Coronary artery (tissue), 2 donors: ENCODE data around the gene MBD6.
A peak's percentile ranks its signal among the peaks of the same experiment; 100 is the strongest.

Experiments used
- DNase-seq: peaks from one replicate; pipeline ENCODE4 v3.0.0-alpha.2; 2017; ENCODE audit warnings: low spot score
- H3K27ac ChIP-seq, 2 donors: fragments of 200-600 bp; sonication (generic); one replicate each; pipeline ENCODE4 v1.5.1; 2016 to 2019
- H3K4me3 ChIP-seq: fragments of 200-600 bp; sonication (generic); 2 replicates; pipeline ENCODE4 v1.5.1; 2016; ENCODE audit warnings: mild to moderate bottlenecking, moderate library complexity
- TF ChIP-seq, protein P1 (sequence below): fragments of 200-600 bp; sonication (generic); IDR thresholded peaks from one replicate; pipeline ENCODE4 v1.5.1; 2019; ENCODE audit warnings: antibody characterized with exemption

Gene MBD6

DNA sequence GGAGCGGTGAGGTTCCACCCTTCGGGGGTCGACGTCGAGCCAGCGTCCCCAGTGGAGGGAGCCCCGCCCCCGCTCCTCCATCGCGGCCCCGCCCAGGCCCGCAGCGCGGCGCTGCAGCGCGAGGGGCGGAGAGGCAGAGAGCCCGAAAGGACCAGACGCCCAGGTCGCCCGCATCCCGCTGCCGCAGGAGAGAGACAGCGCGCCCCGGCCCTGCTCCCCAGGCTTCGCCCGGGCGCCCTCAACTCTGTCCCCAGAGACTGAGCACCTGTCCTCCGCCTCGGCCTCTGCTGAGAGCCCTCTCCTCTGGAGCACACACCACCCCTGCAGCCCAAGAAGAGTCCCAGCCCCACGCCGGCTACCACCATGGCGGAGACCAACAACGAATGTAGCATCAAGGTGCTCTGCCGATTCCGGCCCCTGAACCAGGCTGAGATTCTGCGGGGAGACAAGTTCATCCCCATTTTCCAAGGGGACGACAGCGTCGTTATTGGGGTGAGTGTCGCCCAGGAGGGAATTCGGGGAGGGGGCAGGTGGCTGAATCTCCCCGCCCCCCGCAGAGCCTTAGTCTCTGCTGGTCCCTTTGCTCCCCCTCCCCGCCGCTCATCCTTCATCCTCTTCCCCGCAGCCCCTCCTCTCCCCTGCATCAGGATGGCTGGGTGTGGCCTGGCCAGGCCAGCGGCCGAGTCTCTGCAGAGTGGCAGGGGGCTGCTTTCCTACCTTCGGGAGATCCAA lies 27.5 kb downstream of the MBD6 start, which contains the start of gene KIF5A:
Gene KIF5A, plus strand, starts transcription at position 136 of the 732 bp plus-strand sequence. Its CDS starts 228 bp downstream, at position 364.
- H3K27ac ChIP-seq, result peak within 1 kb of the TSS in 1 of 2 donors; percentile 65
- peak; percentile 67 for DNase-seq
- TF ChIP-seq, protein P1, sequence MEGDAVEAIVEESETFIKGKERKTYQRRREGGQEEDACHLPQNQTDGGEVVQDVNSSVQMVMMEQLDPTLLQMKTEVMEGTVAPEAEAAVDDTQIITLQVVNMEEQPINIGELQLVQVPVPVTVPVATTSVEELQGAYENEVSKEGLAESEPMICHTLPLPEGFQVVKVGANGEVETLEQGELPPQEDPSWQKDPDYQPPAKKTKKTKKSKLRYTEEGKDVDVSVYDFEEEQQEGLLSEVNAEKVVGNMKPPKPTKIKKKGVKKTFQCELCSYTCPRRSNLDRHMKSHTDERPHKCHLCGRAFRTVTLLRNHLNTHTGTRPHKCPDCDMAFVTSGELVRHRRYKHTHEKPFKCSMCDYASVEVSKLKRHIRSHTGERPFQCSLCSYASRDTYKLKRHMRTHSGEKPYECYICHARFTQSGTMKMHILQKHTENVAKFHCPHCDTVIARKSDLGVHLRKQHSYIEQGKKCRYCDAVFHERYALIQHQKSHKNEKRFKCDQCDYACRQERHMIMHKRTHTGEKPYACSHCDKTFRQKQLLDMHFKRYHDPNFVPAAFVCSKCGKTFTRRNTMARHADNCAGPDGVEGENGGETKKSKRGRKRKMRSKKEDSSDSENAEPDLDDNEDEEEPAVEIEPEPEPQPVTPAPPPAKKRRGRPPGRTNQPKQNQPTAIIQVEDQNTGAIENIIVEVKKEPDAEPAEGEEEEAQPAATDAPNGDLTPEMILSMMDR, result no peak
- H3K4me3 ChIP-seq, result peak within 1 kb of the TSS; percentile 75

DNA sequence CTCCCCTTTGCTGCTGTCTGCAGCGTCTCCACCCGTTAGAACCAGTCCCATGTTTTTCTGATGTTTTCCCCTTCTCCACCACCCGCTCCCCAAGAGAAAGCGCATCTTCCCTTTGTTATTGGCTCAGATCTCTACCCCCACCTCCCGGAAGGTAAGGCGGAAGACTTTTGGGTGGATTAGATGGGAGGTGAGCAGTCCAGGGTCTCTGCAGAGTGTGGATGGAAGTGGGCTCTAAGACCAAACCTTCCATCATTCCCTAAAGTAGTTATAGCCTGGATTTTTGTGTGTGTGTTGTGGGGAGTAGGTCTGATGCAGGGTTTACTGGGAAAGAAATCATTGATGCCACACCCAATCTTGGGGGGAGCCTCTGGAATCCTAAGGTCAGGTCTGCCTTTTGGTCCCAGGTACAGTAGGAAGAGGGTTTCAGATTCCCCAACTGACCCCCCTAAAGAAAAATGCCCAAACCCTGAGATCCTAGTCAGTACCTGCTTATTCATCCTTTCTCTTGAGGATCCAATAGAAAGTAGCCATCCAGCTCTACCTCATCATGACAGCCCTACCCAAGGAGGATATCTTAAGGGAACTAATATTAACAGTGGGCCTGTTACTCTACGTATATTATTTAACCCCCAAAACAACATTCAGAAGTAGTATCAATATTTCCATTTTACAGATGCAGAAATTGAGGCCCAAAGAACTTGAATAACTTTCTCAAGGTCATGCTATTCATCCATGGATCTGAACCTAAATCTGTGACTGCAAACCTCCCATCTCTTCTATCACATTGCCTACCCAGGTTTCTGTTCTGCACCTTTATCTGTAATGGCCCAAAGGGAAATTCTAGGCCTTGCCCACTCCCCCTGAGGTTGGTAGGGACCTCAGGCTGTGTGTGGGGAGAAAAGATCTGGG lies 28.3 kb downstream of the MBD6 start:
- H3K27ac ChIP-seq, result peak overlapping the region in 1 of 2 donors; percentile 65
- DNase-seq, result no peak
- H3K4me3 ChIP-seq, result peak overlapping the region; percentile 75
- TF ChIP-seq, protein P1, result no peak

DNA sequence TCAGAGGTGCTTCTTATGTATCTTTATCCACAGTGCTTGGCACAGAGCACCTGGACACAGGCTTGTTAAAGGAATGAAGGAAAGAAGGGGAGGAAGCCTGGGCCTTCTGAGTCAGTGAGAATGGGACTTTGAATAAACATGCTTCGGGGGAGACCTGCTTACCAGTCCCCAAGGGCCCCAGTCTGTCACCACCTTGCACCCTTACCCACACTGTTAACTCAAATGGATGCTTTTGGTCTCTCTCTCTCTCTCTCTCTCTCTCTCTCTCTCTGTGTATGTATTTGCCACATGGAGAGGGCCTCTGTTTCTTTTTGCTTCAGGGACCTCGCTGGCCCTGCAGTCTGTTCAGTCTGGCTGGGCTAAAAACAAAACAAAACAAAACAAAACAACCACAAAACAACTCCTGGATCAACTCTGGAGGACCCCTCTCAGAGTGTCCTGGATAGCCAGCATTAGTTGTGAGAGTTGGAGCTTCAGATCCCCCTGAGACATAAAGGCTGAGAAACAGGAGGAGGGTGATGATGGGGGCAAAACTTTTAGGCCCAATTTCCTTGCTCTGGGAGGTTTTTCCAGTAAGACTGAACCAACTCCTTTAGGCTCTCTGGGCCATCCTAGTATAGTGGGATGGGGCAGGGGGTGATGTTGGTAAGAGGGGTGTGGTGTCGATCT lies 29.1 kb downstream of the MBD6 start:
- H3K27ac ChIP-seq, result no peak overlapping the region
- TF ChIP-seq, protein P1, result no peak
- H3K4me3 ChIP-seq, result no peak overlapping the region
- no peak for DNase-seq

- no peak for DNase-seq
- Histone ChIP-seq H3K4me3 (no peak overlapping the region), H3K27ac (no peak overlapping the region)
- TF ChIP-seq, protein P1, result no peak
Observed at GRCh38 chr12:57552306-57552651, 29.7 kb downstream of the MBD6 start.

- Histone ChIP-seq H3K27ac (no peak overlapping the region), H3K4me3 (no peak overlapping the region)
- TF ChIP-seq, protein P1, result no peak
- no peak for DNase-seq
Observed at GRCh38 chr12:57552835-57553313, 30.2 kb downstream of the MBD6 start.

GRCh38 chr12:57553343-57554202 lies 30.9 kb downstream of the MBD6 start:
- Histone ChIP-seq H3K27ac (no peak overlapping the region), H3K4me3 (no peak overlapping the region)
- DNase-seq, result no peak
- TF ChIP-seq, protein P1, result no peak
